GM19328 (cell line): ENCODE measurements around the gene PLEKHA8.

Source experiments
- ATAC-seq: cut with Tn5 transposase; IDR thresholded peaks from one replicate; pipeline ENCODE4 v1.9.1; 2021; ENCODE audit warnings: mild to moderate bottlenecking, moderate library complexity; ENCODE audit not compliant: unreplicated experiment

PLEKHA8 gene

DNA sequence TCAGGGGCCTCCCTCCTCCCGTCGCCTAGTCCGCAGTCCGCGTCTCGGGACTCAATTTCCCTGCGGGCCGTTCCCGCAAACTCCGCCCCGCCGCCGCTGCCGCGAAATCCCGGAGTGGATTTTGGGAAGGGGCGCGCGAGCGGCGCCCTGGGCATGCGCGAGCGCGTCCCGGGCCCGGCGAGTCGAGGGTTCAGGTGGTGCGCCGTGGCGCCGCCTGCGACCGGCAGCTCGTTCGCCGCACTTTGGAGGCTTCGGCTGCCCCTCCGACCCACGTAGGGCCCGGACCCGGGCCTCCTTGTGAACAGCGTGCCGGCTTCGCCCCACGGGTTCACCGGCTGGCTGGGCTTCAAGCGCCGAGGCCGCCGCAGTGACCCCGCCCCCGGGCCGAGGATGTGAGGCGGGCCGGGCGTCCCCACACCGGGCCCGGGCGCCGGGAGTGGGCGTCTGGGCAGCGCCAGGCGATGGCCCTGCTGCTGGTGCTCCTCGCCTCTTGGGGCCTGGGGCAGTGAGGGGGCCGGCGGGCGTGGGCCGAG lies at the start of gene PLEKHA8:
TSS of gene PLEKHA8 (plus strand) at position 197 of the 533 bp plus-strand sequence. CDS start 351 bp downstream, outside the sequence.
- ATAC-seq = peak; percentile 50

DNA sequence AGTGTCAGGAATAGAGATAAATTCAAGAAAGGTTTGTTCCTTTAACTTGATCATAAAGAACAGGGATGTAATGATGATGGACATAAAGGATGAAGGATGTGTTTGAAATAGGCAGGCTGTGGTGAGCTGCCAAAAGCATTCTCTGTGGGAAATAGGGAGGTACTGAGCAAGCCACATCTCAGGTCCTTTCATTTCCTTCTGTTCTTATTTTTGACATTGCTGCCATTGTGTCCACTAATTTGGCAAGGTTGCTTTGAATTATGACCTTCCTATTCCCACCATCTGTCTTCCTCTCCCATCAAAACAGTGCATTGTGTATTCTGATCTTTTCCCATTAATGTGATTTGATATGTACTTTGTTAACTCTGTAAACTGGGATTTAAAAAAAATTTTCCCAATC lies 48.1 kb upstream of the PLEKHA8 start:
- ATAC-seq = no peak

DNA sequence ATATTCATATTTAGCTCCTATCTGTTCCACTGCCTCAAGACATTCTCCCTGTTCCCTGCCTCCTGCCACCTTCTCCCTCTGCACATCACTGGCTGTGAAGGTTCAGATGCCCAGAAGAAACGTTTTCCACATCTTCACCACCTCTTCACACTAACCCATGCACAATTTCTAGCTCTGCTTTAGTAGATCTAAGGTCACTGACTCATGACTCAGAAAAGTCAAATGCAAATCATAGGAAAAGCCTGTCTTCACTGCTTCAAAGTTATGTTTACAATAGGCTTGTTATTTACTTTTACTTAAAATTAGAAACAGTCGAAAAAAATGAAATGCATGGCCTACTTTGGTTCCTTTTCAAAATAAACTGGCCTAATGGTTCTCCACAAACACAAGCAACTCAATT lies 41.1 kb upstream of the PLEKHA8 start:
- ATAC-seq = no peak

- ATAC-seq = no peak
These were observed 40.3 kb upstream of the PLEKHA8 start for GRCh38 chr7:29987811-29988317.

DNA sequence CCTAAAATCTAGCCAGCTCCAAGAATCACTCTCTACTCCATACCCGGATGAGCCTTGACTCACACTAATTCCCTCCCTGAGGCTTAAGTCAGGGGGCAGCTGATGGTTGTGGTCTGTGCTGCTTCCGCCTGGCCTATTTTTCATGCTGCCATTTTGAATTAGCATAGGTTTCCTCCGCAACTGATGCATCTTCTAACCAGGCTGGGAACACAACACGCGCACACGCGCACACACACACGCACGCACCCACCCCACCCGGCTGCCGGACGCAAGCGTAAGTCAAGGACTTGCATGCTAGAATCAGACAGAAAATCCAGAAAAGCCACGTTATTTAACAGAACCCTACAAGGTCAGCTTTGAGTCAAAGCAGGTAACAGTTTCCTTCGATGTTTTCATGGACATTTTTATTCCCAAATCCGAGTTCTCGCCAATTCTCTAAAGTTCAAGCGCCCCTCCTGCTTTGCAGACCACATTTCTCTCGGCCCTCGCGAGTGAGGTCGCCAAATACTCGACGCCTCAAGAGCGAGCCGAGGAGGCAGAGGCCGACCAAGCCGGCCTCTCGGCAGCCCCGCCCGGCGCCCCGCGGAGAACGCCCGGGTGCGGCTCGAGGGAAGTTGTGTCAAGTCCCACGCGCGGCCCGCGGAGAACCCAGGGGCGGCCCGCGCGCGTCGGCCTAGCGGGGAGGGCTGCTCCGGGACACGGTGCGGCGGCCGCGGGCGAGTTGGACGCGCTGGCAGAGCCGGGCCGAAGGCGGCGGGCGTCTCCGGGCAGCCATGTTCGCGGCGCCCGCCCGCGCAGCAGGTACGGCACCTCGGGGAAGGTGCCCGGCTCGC lies 39.6 kb upstream of the PLEKHA8 start:
- peak; percentile 22 for ATAC-seq

- ATAC-seq = no peak
These were observed 38.8 kb upstream of the PLEKHA8 start, which contains the start of gene SCRN1 for GRCh38 chr7:29989257-29989995. SCRN1 (minus strand) TSS chr7:29989801; CDS start chr7:29969067, 20,734 bp downstream.

- ATAC-seq = no peak
These were observed 37.3 kb upstream of the PLEKHA8 start for GRCh38 chr7:29990931-29991330.

GRCh38 chr7:29991937-29992336 lies 36.3 kb upstream of the PLEKHA8 start:
- no peak for ATAC-seq

DNA sequence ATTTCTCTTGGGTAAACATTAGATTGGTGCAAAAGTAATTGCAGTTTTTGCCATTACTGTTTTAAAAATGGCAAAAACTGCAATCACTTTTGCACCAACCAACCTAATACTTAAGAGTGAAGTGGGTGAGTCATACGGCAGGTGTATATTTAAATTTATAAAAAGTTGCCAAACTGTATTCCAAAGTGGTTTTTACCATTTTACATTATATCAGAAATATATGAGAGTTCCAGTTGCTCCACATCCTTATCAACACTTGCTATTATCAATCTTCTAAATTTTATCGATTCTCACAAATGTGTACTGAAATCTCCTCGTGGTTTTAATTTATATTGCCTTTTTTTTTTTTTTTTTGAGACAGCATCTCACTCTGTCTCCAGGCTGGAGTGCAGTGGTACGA lies 35.1 kb upstream of the PLEKHA8 start:
- no peak for ATAC-seq

- no peak for ATAC-seq
These were observed 32.6 kb upstream of the PLEKHA8 start for GRCh38 chr7:29995652-29996051.

GRCh38 chr7:29996321-29996720 lies 31.9 kb upstream of the PLEKHA8 start:
- ATAC-seq = no peak

GRCh38 chr7:29998489-29998888 lies 29.7 kb upstream of the PLEKHA8 start:
- no peak for ATAC-seq

- no peak for ATAC-seq
These were observed 26.2 kb upstream of the PLEKHA8 start for GRCh38 chr7:30001998-30002397.

DNA sequence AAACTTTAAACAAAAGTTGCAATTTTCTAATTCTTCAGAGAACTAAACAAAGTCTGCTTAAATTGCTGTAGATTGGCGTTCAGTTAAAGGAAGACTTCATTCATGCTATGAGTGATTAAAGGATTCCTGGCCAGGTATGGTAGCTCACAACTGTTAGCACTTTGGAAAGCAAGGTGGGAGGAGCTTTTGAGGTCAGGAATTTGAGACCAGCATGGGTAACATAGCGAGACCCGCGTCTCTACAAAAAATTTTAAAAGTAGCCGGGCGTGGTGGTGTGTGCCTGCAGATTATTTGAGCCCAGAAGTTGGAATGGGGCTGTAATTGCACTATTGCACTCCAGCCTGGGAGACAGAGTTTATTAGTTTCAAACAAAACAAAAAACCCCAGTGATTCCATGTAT lies 25.1 kb upstream of the PLEKHA8 start:
- no peak for ATAC-seq

GRCh38 chr7:30005464-30005863 lies 22.7 kb upstream of the PLEKHA8 start:
- ATAC-seq = no peak

DNA sequence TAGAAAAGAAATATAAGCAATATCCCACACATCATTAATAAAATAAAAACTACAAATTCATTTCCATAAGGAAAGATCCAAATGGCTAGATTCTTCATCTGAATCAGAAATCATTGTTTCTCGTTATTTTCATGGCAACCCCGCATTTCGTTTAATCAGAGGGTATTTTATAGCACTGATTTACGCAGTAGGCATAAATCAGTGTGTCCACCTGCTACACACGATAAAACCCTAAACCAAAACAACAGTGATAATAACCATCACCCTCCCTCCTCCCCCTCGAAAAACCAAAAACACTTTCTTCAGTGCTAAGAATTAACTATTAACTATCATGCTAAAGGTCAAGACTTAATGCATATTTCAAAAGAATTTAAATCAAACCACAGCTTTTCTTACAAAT lies 18.2 kb upstream of the PLEKHA8 start:
- no peak for ATAC-seq

DNA sequence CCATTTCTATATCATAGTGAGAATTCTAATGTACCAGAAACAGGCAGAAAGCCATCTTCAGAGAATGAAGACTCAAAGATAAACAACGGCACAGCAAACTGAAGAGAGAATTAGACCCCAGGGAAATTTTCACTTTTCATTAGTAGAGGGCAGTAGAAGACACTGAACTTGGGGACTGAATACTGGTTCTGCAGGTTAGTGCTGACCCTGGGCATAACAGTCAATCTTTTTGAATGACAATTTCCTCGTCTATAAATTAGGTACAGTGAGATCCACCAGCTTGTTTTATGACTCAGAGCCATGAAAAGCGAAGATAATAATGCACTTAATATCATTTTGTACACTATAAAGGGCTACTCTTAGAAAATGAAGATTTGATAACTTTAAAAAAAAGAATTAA lies 15.5 kb upstream of the PLEKHA8 start:
- ATAC-seq = no peak

DNA sequence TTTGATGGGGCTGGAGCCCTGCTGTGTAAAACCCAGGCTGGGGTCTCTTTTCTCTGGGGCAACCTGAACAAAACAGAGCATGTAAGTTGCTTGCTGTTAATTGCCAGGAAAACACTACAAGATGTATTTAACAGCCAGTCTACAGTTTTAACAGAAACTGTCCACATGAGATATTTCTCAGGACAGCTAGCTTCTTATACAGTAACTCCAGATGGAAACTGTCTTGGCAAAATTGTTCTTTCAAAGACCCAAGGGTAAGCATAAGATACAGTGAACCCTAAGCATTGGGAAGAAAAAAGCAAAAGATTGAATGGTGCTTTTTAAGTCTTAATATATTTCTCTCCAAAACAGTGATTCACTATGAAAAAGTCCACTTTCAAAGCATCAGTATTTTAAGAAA lies 9.8 kb upstream of the PLEKHA8 start:
- no peak for ATAC-seq

GRCh38 chr7:30019387-30019786 lies 8.8 kb upstream of the PLEKHA8 start:
- no peak for ATAC-seq

DNA sequence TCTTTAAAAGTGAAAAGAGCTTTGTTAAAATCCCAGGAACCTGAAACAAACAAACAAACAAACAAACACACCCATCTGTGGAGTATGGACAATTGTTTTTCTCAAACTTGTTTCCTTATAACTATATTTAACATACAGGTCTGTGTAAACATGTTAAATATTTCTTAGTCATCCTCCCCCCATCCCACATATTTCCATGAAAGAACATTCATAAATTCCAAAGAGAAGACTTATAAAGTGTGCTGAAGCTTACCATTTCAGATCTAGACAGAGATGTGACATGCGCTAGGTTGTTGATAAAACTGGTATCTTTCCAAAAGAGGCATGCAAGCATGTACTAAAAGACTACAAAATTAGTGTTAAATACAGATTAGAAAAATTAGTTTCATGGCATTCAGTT lies 8.3 kb upstream of the PLEKHA8 start:
- no peak for ATAC-seq

DNA sequence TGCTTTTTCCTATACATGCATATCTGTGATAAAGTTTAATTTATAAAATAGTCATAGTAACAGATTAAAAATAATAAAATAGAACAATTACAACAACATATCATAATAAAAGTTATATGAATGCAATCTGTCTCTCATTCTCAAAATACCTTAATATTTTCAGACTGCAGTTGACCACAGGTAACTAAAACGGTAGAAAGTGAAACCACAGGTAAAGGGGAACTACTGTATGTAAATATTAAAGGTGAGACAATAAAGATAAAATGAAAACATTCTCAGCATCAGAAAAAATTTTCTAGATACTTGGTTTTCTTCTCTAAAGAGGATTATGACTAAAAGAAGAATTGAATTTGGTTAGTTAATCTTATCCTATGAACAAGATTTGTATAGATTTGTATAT lies 7.7 kb upstream of the PLEKHA8 start:
- no peak for ATAC-seq

DNA sequence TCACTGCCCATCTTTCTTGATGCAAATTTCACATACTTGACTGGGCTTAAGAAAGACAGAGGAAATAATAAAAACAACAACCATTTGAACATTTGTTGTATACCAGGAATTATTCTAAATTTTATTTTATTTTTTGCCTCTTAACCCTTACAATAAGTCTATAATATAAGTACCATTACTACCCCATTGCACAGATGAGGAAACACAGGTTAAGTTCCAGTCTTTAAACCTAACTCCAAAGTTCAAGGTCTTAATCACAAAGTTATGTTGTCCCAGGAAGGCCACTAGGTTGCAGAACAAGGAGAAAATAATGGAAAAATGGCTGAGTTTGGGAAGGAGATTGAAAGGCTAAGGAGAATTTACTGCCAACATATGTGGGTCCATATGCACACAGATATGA lies 5.2 kb upstream of the PLEKHA8 start:
- ATAC-seq = no peak
